Lower lobe of right lung (tissue), 2 donors: ENCODE data around the gene GAP43. TPM values are rescaled to one million over a fixed set of nuclear protein-coding genes. Genes with fewer than 3 reads are reported as not detected.
"Not testable (repeated sequence)": the region's sequence is repeated elsewhere in the genome, so short reads cannot be mapped to it uniquely, and the experiment has no call there.

Experiments used
- ATAC-seq, 2 donors: fragments of 200-7000 bp; cut with Tn5 transposase; one replicate each; pipeline ENCODE4 v1.9.1; 2020 to 2022; ENCODE audit warnings: mild to moderate bottlenecking in 2 of 2, moderate library complexity in 2 of 2
- DNase-seq: peaks from one replicate; pipeline ENCODE4 v3.0.0-alpha.2; 2020
- H3K27ac ChIP-seq: fragments of 200-600 bp; one replicate; pipeline ENCODE4 v1.8.0; 2022
- H3K27me3 ChIP-seq: fragments of 200-600 bp; one replicate; pipeline ENCODE4 v1.8.0; 2022; ENCODE audit warnings: low read depth
- H3K36me3 ChIP-seq: fragments of 200-600 bp; one replicate; pipeline ENCODE4 v1.8.0; 2022; ENCODE audit warnings: mild to moderate bottlenecking
- H3K4me1 ChIP-seq: fragments of 200-600 bp; one replicate; pipeline ENCODE4 v1.8.0; 2022
- H3K4me3 ChIP-seq: fragments of 200-600 bp; one replicate; pipeline ENCODE4 v1.8.0; 2022; ENCODE audit warnings: mild to moderate bottlenecking
- H3K9me3 ChIP-seq: fragments of 200-600 bp; one replicate; pipeline ENCODE4 v1.8.0; 2022
- CTCF ChIP-seq: fragments of 200-600 bp; IDR thresholded peaks from one replicate; pipeline ENCODE4 v1.8.0; 2022; ENCODE audit warnings: antibody characterized with exemption, mild to moderate bottlenecking
- intact Hi-C: fragments of 100-400 bp; cut with DNase I; formaldehyde crosslinking; loops from one replicate; pipeline ENCODE4 v1.11.0; 2022
- total RNA-seq: library from RNA; stranded (reverse); fragmentation: NEBNext Ultra II Directional; extraction: Animal tissue kit (Norgen Biotek cat#: 25700); gene quantifications from one replicate; pipeline ENCODE4 v1.2.1, GENCODE V29; 2021
- donor health status: DM: no; HTN: yes; CAD: no; lungs with severe emphysema.

GAP43 gene
- total RNA-seq, 1 donor from 2014 or later, result not detected

- no peak overlapping the region for H3K4me3 ChIP-seq
- intact Hi-C loops, result no loop called here
- no peaks in the 10 kb centered on the region for H3K27me3 ChIP-seq
- DNase-seq, result no peak
- ATAC-seq, result no peak
- TF ChIP-seq CTCF, result no peak
- H3K4me1 ChIP-seq, result no peaks in the 10 kb centered on the region
- H3K9me3 ChIP-seq, result no peaks in the 10 kb centered on the region
- H3K36me3 ChIP-seq, result no peaks in the 10 kb centered on the region
- no peak overlapping the region for H3K27ac ChIP-seq
Measured at GRCh38 chr3:115720983-115721382, 97.7 kb downstream of the GAP43 start.

- no peak overlapping the region for H3K4me3 ChIP-seq
Measured at GRCh38 chr3:115725800-115726199, 102.5 kb downstream of the GAP43 start.

GRCh38 chr3:115727135-115727534, 103.8 kb downstream of the GAP43 start:
- TF ChIP-seq CTCF, result no peak
- DNase-seq, result no peak
- Histone ChIP-seq H3K27me3 (no peaks in the 10 kb centered on the region), H3K36me3 (no peaks in the 10 kb centered on the region), H3K27ac (no peak overlapping the region), H3K4me3 (no peak overlapping the region), H3K4me1 (no peaks in the 10 kb centered on the region), H3K9me3 (no peaks in the 10 kb centered on the region)
- ATAC-seq, result no peak
- intact Hi-C loops, result no loop called here

More at GRCh38 chr3:115725800-115726199, 102.5 kb downstream of the GAP43 start:
- Histone ChIP-seq H3K9me3 (no peaks in the 10 kb centered on the region), H3K36me3 (no peaks in the 10 kb centered on the region), H3K27ac (no peak overlapping the region), H3K4me1 (no peaks in the 10 kb centered on the region), H3K27me3 (no peaks in the 10 kb centered on the region)
- no peak for DNase-seq
- no peak for ATAC-seq
- TF ChIP-seq CTCF, result no peak
- intact Hi-C loops, result no loop called here

GRCh38 chr3:115728013-115728412, 104.7 kb downstream of the GAP43 start:
- Histone ChIP-seq H3K9me3 (no peaks in the 10 kb centered on the region), H3K36me3 (no peaks in the 10 kb centered on the region), H3K4me1 (no peaks in the 10 kb centered on the region), H3K27me3 (no peaks in the 10 kb centered on the region), H3K27ac (no peak overlapping the region), H3K4me3 (no peak overlapping the region)
- DNase-seq (no peak), ATAC-seq (no peak)
- no peak for TF ChIP-seq CTCF
- intact Hi-C loops, result no loop called here

GRCh38 chr3:115736341-115736740, 113.0 kb downstream of the GAP43 start:
- H3K4me3 ChIP-seq, intact Hi-C loops, DNase-seq, H3K27me3 ChIP-seq, H3K9me3 ChIP-seq, H3K36me3 ChIP-seq, H3K27ac ChIP-seq, H3K4me1 ChIP-seq, ATAC-seq: not testable (repeated sequence)

- no peaks in the 10 kb centered on the region for H3K4me1 ChIP-seq
- DNase-seq (no peak), ATAC-seq (no peak)
- H3K9me3 ChIP-seq, result no peaks in the 10 kb centered on the region
- intact Hi-C loops, result no loop called here
- no peak overlapping the region for H3K4me3 ChIP-seq
- TF ChIP-seq CTCF, result no peak
- H3K27ac ChIP-seq, result no peak overlapping the region
- H3K27me3 ChIP-seq, result no peaks in the 10 kb centered on the region
- no peaks in the 10 kb centered on the region for H3K36me3 ChIP-seq
Measured at GRCh38 chr3:115741650-115742049, 118.3 kb downstream of the GAP43 start.

- DNase-seq, H3K27ac ChIP-seq, H3K27me3 ChIP-seq, ATAC-seq, H3K4me3 ChIP-seq, intact Hi-C loops, H3K4me1 ChIP-seq, H3K9me3 ChIP-seq, H3K36me3 ChIP-seq: not testable (repeated sequence)
Measured at GRCh38 chr3:115744516-115744915, 121.2 kb downstream of the GAP43 start.

GRCh38 chr3:115752978-115753377, 129.7 kb downstream of the GAP43 start:
- H3K4me3 ChIP-seq, H3K9me3 ChIP-seq, H3K4me1 ChIP-seq, H3K27ac ChIP-seq, intact Hi-C loops, DNase-seq, H3K27me3 ChIP-seq, ATAC-seq, H3K36me3 ChIP-seq: not testable (repeated sequence)
